B cell (primary cell): ENCODE results near the gene MRPL4. TPM values are rescaled to one million over a fixed set of nuclear protein-coding genes. Genes with fewer than 3 reads are reported as not detected.

Experiments used
- ATAC-seq: fragments of 200-7000 bp; cut with Tn5 transposase; one replicate; pipeline ENCODE4 v1.10.0; 2021; ENCODE audit warnings: low read depth, mild to moderate bottlenecking, moderate number of reproducible peaks, moderate library complexity
- CTCF ChIA-PET: fragments of 350-600 bp; sonication (Branson Sonifier 250); formaldehyde crosslinking; loops from one replicate; lab custom pipeline; 2021; ENCODE audit warnings: antibody characterized with exemption, inconsistent platforms; lab: Charles Lee
- POLR2A ChIA-PET: fragments of 350-600 bp; sonication (Branson Sonifier 250); formaldehyde crosslinking; loops from one replicate; lab custom pipeline; 2021; ENCODE audit warnings: antibody characterized with exemption; lab: Charles Lee
- DNase-seq: peaks from one replicate; pipeline ENCODE4 v3.0.0; 2013
- H2AFZ ChIP-seq: 2 replicates; pipeline ENCODE4 v1.6.1; 2012; ENCODE audit warnings: mild to moderate bottlenecking, low read depth, low read length; ENCODE audit not compliant: insufficient read depth, poor library complexity, severe bottlenecking
- H3K27ac ChIP-seq, 2 donors: 1 replicate in 1 of 2; 2 replicates in 1 of 2; pipeline ENCODE4 v1.5.1; 2012 to 2013; ENCODE audit warnings: low read length in 2 of 2, mild to moderate bottlenecking in 2 of 2, moderate library complexity in 1 of 2
- H3K27me3 ChIP-seq, 4 experiments: fragments of 200-600 bp in 1 of 4; sonication (generic) in 1 of 4; replicated peaks in 1 of 4; 1 replicate in 2 of 4; 2 replicates in 2 of 4; pipeline versions ENCODE4 v1.6.1 to v1.7.0; 2013 to 2016; ENCODE audit warnings: low read length in 3 of 4, mild to moderate bottlenecking in 2 of 4, mixed read lengths in 1 of 4, moderate library complexity in 1 of 4; ENCODE audit not compliant: insufficient read depth in 4 of 4, control insufficient read depth in 3 of 4; ENCODE audit errors: control extremely low read depth in 1 of 4
- H3K36me3 ChIP-seq, 2 experiments: replicated peaks in 1 of 2; 1 replicate in 1 of 2; 2 replicates in 1 of 2; pipeline versions ENCODE4 v1.6.1 to v1.7.1; 2013; ENCODE audit warnings: low read length in 1 of 2; ENCODE audit not compliant: insufficient read depth in 2 of 2, control insufficient read depth in 1 of 2; ENCODE audit errors: control extremely low read depth in 1 of 2, extremely low read depth in 1 of 2
- H3K4me1 ChIP-seq, 2 donors: fragments of 200-600 bp in 1 of 2; sonication (generic) in 1 of 2; 1 replicate in 1 of 2; 2 replicates in 1 of 2; pipeline versions ENCODE4 v1.5.1 to v1.6.1; 2013 to 2017; ENCODE audit warnings: low read length in 2 of 2; ENCODE audit not compliant: control insufficient read depth in 2 of 2, insufficient read depth in 2 of 2
- H3K4me2 ChIP-seq: replicated peaks from 2 replicates; pipeline ENCODE3; 2012; ENCODE audit warnings: mild to moderate bottlenecking, low read depth, low read length; ENCODE audit not compliant: poor library complexity, severe bottlenecking
- H3K4me3 ChIP-seq, 5 experiments: fragments of 200-600 bp in 1 of 5; sonication (generic) in 1 of 5; 1 replicate in 3 of 5; 2 replicates in 2 of 5; pipeline versions ENCODE4 v1.5.1 to v1.7.0; 2011 to 2016; ENCODE audit warnings: low read length in 4 of 5, mild to moderate bottlenecking in 4 of 5, low read depth in 2 of 5, control low read depth in 1 of 5, moderate library complexity in 1 of 5; ENCODE audit not compliant: insufficient read depth in 1 of 5; ENCODE audit errors: control extremely low read depth in 1 of 5, extremely low read depth in 1 of 5
- H3K79me2 ChIP-seq: fragments of 200-600 bp; sonication (generic); one replicate; pipeline ENCODE4 v1.6.0; 2016; ENCODE audit warnings: low read length; ENCODE audit not compliant: control insufficient read depth, insufficient read depth
- H3K9ac ChIP-seq: fragments of 200-600 bp; sonication (generic); 2 replicates; pipeline ENCODE4 v1.6.1; 2017; ENCODE audit warnings: mild to moderate bottlenecking, low read length, moderate library complexity
- H3K9me3 ChIP-seq, 3 donors: one replicate each; pipeline versions ENCODE4 v1.6.1 to v1.7.1; 2013; ENCODE audit warnings: low read length in 2 of 3; ENCODE audit not compliant: control insufficient read depth in 2 of 3, insufficient read depth in 1 of 3; ENCODE audit errors: control extremely low read depth in 1 of 3
- H4K20me1 ChIP-seq: 2 replicates; pipeline ENCODE4 v1.6.0; 2012; ENCODE audit warnings: mild to moderate bottlenecking, low read length; ENCODE audit not compliant: insufficient read depth, control insufficient read depth, poor library complexity, severe bottlenecking
- H3K27ac Mint-ChIP-seq: one replicate; pipeline ENCODE4 v1.8.0; 2021; ENCODE audit warnings: mixed read lengths
- H3K27me3 Mint-ChIP-seq: one replicate; pipeline ENCODE4 v1.8.0; 2021; ENCODE audit warnings: mixed read lengths
- H3K4me1 Mint-ChIP-seq: one replicate; pipeline ENCODE4 v1.8.0; 2021; ENCODE audit warnings: mixed read lengths
- H3K4me3 Mint-ChIP-seq: one replicate; pipeline ENCODE4 v1.8.0; 2021; ENCODE audit warnings: mixed read lengths
- H3K9me3 Mint-ChIP-seq: one replicate; pipeline ENCODE4 v1.8.0; 2022; ENCODE audit warnings: mixed read lengths; ENCODE audit not compliant: insufficient read depth
- CTCF ChIP-seq: fragments of 200-600 bp; IDR thresholded peaks from one replicate; pipeline ENCODE4 v1.8.0; 2022; ENCODE audit warnings: antibody characterized with exemption, mild to moderate bottlenecking
- EZH2 ChIP-seq: IDR thresholded peaks from 2 replicates; pipeline ENCODE4 v1.6.1; 2012; ENCODE audit warnings: borderline replicate concordance, low read depth, mild to moderate bottlenecking, moderate library complexity, low read length; ENCODE audit not compliant: insufficient read depth, poor library complexity, severe bottlenecking
- WGBS: methylation state at CpG from one replicate; pipeline ENCODE4 v1.1.5; 2013; ENCODE audit warnings: missing lambda C conversion rate; ENCODE audit not compliant: insufficient coverage; 5-methylcytosine and 5-hydroxymethylcytosine counted together
- intact Hi-C: fragments of 100-400 bp; cut with micrococcal nuclease; formaldehyde crosslinking; loops from one replicate; pipeline ENCODE4 v1.10.0; 2022
- polyA plus RNA-seq: library from polyadenylated mRNA; depleted of rRNA; stranded (reverse); fragments of >200 nt; gene quantifications from 2 replicates; pipeline ENCODE4 v1.2.3, GENCODE V29; 2012
- total RNA-seq, 2 donors: library from RNA; stranded (reverse); fragments of 120-200 nt in 1 of 2; gene quantifications; 1 replicate in 1 of 2; 2 replicates in 1 of 2; pipeline versions ENCODE4 v1.2.3 to v1.2.4, GENCODE V29; 2013 to 2022

The MRPL4 gene
- total and polyA plus RNA-seq, 2 donors (not counting 1 experiment from before 2014, with no cell fraction given): 39.8 to 81.1 TPM

GRCh38 chr19:10256970-10257615, 5.1 kb downstream of the MRPL4 start:
- Histone ChIP-seq H3K4me3 (no peak overlapping the region), H3K9me3 (no peaks in the 10 kb centered on the region), H3K27ac (no peak overlapping the region), H2AFZ (no peak overlapping the region), H3K36me3 (peaks cover 0 to 41% of the 10 kb centered on the region in 2 experiments), H3K9ac (no peak overlapping the region), H3K27me3 (no peaks in the 10 kb centered on the region), H3K79me2 (peaks cover 18% of the 10 kb centered on the region), H3K4me1 (peaks cover 6 to 11% of the 10 kb centered on the region in 2 donors), H4K20me1 (peaks cover 5% of the 10 kb centered on the region), H3K4me2 (no peak overlapping the region)
- 92% methylated on average over 8 of the region's 9 CpGs for WGBS
- H3K9me3 Mint-ChIP-seq: no peaks in the 10 kb centered on the region
- ChIA-PET POLR2A (interaction anchor here (1.1 kb wide), 1 partner anchor 23 kb away, joined by 4 read pairs; no protein-coding TSS in a partner anchor), CTCF (interaction anchor here (0.6 to 7.9 kb wide), 4 partner anchors 12 to 327 kb away, joined by 3 to 268 read pairs (median 50); partner anchors contain the start of gene ICAM1)
- no peaks in the 10 kb centered on the region for H3K27me3 Mint-ChIP-seq
- TF ChIP-seq CTCF (no peak), EZH2 (no peak)
- no peak for ATAC-seq
- H3K4me3 Mint-ChIP-seq: no peak overlapping the region
- intact Hi-C loops: no loop called here
- H3K27ac Mint-ChIP-seq: no peak overlapping the region
- peaks cover 12% of the 10 kb centered on the region for H3K4me1 Mint-ChIP-seq
- DNase-seq: no peak

DNA sequence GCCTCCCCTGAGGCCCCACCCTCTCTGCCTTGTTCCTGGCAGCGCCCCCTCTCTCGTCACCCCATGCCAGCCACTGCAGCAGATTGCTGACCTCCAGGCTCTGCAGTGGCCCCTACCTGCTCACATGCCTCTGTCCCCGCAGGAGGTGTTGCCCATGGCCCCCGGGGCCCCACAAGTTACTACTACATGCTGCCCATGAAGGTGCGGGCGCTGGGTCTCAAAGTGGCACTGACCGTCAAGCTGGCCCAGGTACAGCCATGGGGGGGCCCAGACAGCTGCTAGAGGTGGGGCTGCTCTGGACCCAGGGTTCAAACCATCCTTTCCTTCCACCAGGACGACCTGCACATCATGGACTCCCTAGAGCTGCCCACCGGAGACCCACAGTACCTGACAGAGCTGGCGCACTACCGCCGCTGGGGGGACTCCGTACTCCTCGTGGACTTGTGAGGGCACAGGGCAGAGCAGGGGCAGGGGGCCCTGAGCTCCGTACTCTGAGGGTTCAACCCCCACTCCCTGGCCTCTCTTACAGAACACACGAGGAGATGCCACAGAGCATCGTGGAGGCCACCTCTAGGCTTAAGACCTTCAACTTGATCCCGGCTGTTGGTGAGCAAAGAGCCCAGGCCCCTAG, 6.2 kb downstream of the MRPL4 start:
- Mint-ChIP-seq H3K9me3 (no peaks in the 10 kb centered on the region), H3K4me1 (peaks cover 3% of the 10 kb centered on the region), H3K27me3 (no peaks in the 10 kb centered on the region), H3K27ac (no peak overlapping the region), H3K4me3 (no peak overlapping the region)
- peaks cover 0 to 3% of the 10 kb centered on the region in 2 donors for H3K4me1 ChIP-seq
- no peak overlapping the region for H3K4me3 ChIP-seq
- ChIA-PET POLR2A (interaction anchor here (0.6 to 1.0 kb wide), 3 partner anchors 12 to 152 kb away, joined by 3 to 15 read pairs (median 3); partner anchors contain the start of genes ICAM1 and PPAN), CTCF (interaction anchor here (0.6 to 7.9 kb wide), 40 partner anchors 8 to 328 kb away, joined by 3 to 268 read pairs (median 4); partner anchors contain the start of genes CDC37, DNMT1, ICAM1 and ICAM4)
- H3K27me3 ChIP-seq: no peaks in the 10 kb centered on the region
- intact Hi-C loops: no loop called here
- no peak overlapping the region for H3K27ac ChIP-seq
- H3K9me3 ChIP-seq: no peaks in the 10 kb centered on the region
- peaks cover 7% of the 10 kb centered on the region for H3K79me2 ChIP-seq
- WGBS: 95% methylated on average over 17 of the region's 18 CpGs
- DNase-seq (no peak), ATAC-seq (no peak)
- no peak overlapping the region for H3K4me2 ChIP-seq
- peaks cover 0 to 41% of the 10 kb centered on the region in 2 experiments for H3K36me3 ChIP-seq
- TF ChIP-seq EZH2: no peak
- TF ChIP-seq CTCF: no peak
- no peak overlapping the region for H3K9ac ChIP-seq
- H2AFZ ChIP-seq: no peak overlapping the region
- no peaks in the 10 kb centered on the region for H4K20me1 ChIP-seq
